ENCODE measurements around the gene MORN3. TPM values are rescaled to one million over a fixed set of nuclear protein-coding genes. Genes with fewer than 3 reads are reported as not detected.

The MORN3 gene
- total RNA-seq, 1 donor, result 1.4 TPM

GRCh38 chr12:121649322-121649721 lies 20.1 kb downstream of the MORN3 start:
- Histone ChIP-seq H3K4me3 (ENCODE audit: insufficient read depth, low read length) (no peak overlapping the region), H4K20me1 (ENCODE audit: insufficient read depth, low read length) (no peaks in the 10 kb centered on the region), H3K27me3 (ENCODE audit: insufficient read depth, low read length) (no peaks in the 10 kb centered on the region), H3K79me2 (ENCODE audit: insufficient read depth, low read length) (no peaks in the 10 kb centered on the region), H3K4me1 (ENCODE audit: insufficient read depth, low read length) (no peaks in the 10 kb centered on the region), H3K36me3 (ENCODE audit: insufficient read depth, low read length) (no peaks in the 10 kb centered on the region), H3K9me3 (ENCODE audit: low read depth, low read length) (no peaks in the 10 kb centered on the region), H3K27ac (ENCODE audit: low read depth, low read length) (no peak overlapping the region), H3K4me2 (ENCODE audit: insufficient read depth, low read length) (no peak overlapping the region), H2AFZ (ENCODE audit: low read length) (no peak overlapping the region)
- DNase-seq (ENCODE audit: insufficient read length, low spot score, missing footprints), result no peak
- TF ChIP-seq, protein P1, sequence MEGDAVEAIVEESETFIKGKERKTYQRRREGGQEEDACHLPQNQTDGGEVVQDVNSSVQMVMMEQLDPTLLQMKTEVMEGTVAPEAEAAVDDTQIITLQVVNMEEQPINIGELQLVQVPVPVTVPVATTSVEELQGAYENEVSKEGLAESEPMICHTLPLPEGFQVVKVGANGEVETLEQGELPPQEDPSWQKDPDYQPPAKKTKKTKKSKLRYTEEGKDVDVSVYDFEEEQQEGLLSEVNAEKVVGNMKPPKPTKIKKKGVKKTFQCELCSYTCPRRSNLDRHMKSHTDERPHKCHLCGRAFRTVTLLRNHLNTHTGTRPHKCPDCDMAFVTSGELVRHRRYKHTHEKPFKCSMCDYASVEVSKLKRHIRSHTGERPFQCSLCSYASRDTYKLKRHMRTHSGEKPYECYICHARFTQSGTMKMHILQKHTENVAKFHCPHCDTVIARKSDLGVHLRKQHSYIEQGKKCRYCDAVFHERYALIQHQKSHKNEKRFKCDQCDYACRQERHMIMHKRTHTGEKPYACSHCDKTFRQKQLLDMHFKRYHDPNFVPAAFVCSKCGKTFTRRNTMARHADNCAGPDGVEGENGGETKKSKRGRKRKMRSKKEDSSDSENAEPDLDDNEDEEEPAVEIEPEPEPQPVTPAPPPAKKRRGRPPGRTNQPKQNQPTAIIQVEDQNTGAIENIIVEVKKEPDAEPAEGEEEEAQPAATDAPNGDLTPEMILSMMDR (IDR thresholded peaks at IDR 0.05; ENCODE audit: extremely low read depth, low read depth, low read length), result no peak

GRCh38 chr12:121648458-121649028 lies 20.9 kb downstream of the MORN3 start:
- no peaks in the 10 kb centered on the region for H4K20me1 ChIP-seq (ENCODE audit: insufficient read depth, low read length)
- no peak overlapping the region for H2AFZ ChIP-seq (ENCODE audit: low read length)
- no peak overlapping the region for H3K4me3 ChIP-seq (ENCODE audit: insufficient read depth, low read length)
- H3K27ac ChIP-seq (ENCODE audit: low read depth, low read length), result no peak overlapping the region
- H3K36me3 ChIP-seq (ENCODE audit: insufficient read depth, low read length), result no peaks in the 10 kb centered on the region
- no peaks in the 10 kb centered on the region for H3K4me1 ChIP-seq (ENCODE audit: insufficient read depth, low read length)
- TF ChIP-seq, protein P1 (IDR thresholded peaks at IDR 0.05; ENCODE audit: extremely low read depth, low read depth, low read length), result no peak
- no peaks in the 10 kb centered on the region for H3K27me3 ChIP-seq (ENCODE audit: insufficient read depth, low read length)
- H3K9me3 ChIP-seq (ENCODE audit: low read depth, low read length), result no peaks in the 10 kb centered on the region
- no peak overlapping the region for H3K4me2 ChIP-seq (ENCODE audit: insufficient read depth, low read length)
- H3K79me2 ChIP-seq (ENCODE audit: insufficient read depth, low read length), result no peaks in the 10 kb centered on the region
- peak; percentile 48 for DNase-seq (ENCODE audit: insufficient read length, low spot score, missing footprints)

GRCh38 chr12:121641343-121641630 lies 28.2 kb downstream of the MORN3 start:
- H4K20me1 ChIP-seq (ENCODE audit: insufficient read depth, low read length), result no peaks in the 10 kb centered on the region
- H3K36me3 ChIP-seq (ENCODE audit: insufficient read depth, low read length), result no peaks in the 10 kb centered on the region
- TF ChIP-seq, protein P1 (IDR thresholded peaks at IDR 0.05; ENCODE audit: extremely low read depth, low read depth, low read length), result no peak
- H2AFZ ChIP-seq (ENCODE audit: low read length), result no peak overlapping the region
- DNase-seq (ENCODE audit: insufficient read length, low spot score, missing footprints), result no peak
- H3K27me3 ChIP-seq (ENCODE audit: insufficient read depth, low read length), result no peaks in the 10 kb centered on the region
- peaks cover 17% of the 10 kb centered on the region for H3K79me2 ChIP-seq (ENCODE audit: insufficient read depth, low read length)
- no peak overlapping the region for H3K4me2 ChIP-seq (ENCODE audit: insufficient read depth, low read length)
- H3K27ac ChIP-seq (ENCODE audit: low read depth, low read length), result no peak overlapping the region
- no peaks in the 10 kb centered on the region for H3K4me1 ChIP-seq (ENCODE audit: insufficient read depth, low read length)
- H3K9me3 ChIP-seq (ENCODE audit: low read depth, low read length), result no peaks in the 10 kb centered on the region
- H3K4me3 ChIP-seq (ENCODE audit: insufficient read depth, low read length), result no peak overlapping the region

DNA sequence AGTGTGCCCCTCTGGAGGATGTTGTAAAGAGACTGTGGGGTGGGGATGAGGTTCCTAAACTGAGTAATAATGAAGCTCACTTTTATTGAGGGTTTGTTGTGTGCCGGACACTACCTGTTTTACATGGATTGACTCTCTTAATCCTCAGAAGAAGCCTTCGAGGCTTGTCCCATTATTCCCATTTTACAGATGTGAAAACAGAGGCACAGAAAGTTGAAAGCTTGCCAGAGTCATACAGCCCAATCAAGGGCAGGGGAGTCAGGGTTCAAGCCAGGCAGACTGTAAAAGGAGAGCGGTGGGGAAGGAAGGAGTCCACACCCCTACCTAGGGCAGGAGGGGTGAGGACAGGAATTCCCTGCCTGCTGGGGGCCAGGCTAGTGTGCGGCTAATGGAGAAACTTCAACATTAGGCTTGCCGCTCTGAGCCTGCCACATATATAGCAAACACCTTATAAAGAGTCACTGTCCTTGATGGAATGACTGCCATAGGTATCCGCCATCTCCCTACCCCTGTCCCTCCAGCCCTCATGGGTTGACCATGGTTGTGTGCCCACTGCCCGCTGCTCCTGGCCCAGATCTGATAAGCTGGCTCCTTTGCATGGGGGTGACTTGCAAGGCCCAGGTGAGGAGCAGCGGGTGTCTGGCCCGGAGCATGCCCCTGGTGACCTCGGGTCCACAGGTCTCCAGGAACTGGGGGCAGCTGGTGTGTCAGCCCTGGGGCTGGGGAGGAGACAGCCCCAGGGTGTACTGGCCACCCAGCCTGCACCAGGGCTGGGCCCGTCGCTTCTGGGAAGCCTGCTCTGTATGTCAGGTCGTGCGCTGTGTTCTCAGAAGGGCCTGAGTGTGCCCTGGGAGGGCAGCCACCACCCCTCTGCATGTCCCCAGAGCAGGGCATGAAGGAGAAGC lies 30.9 kb downstream of the MORN3 start:
- Histone ChIP-seq H3K36me3 (ENCODE audit: insufficient read depth, low read length) (no peaks in the 10 kb centered on the region), H3K4me2 (ENCODE audit: insufficient read depth, low read length) (no peak overlapping the region), H3K9me3 (ENCODE audit: low read depth, low read length) (no peaks in the 10 kb centered on the region), H3K27me3 (ENCODE audit: insufficient read depth, low read length) (no peaks in the 10 kb centered on the region), H3K79me2 (ENCODE audit: insufficient read depth, low read length) (peaks cover 20% of the 10 kb centered on the region), H3K27ac (ENCODE audit: low read depth, low read length) (no peak overlapping the region), H2AFZ (ENCODE audit: low read length) (no peak overlapping the region), H4K20me1 (ENCODE audit: insufficient read depth, low read length) (no peaks in the 10 kb centered on the region), H3K4me3 (ENCODE audit: insufficient read depth, low read length) (no peak overlapping the region), H3K4me1 (ENCODE audit: insufficient read depth, low read length) (no peaks in the 10 kb centered on the region)
- DNase-seq (ENCODE audit: insufficient read length, low spot score, missing footprints), result peak; percentile 84
- TF ChIP-seq, protein P1 (IDR thresholded peaks at IDR 0.05; ENCODE audit: extremely low read depth, low read depth, low read length), result no peak
